HEK293 (cell line): ENCODE measurements around the gene TPI1.

Source experiments
- KLF17 ChIP-seq: fragments of 450-650 bp; formaldehyde crosslinking; IDR thresholded peaks from 2 replicates; pipeline ENCODE4 v1.5.1; 2016; ENCODE audit warnings: missing biosample characterization, missing genetic modification characterization
- OVOL3 ChIP-seq: fragments of 450-650 bp; formaldehyde crosslinking; IDR thresholded peaks from 2 replicates; pipeline ENCODE4 v1.5.1; 2016; ENCODE audit warnings: missing biosample characterization, missing genetic modification characterization
- PBX3 ChIP-seq: sonication (generic); formaldehyde crosslinking; IDR thresholded peaks from 2 replicates; pipeline ENCODE4 v1.8.1; 2022; ENCODE audit warnings: mild to moderate bottlenecking, moderate library complexity, missing genetic modification reagents
- PRDM10 ChIP-seq: fragments of 450-650 bp; formaldehyde crosslinking; IDR thresholded peaks from 2 replicates; pipeline ENCODE4 v1.5.1; 2016; ENCODE audit warnings: missing biosample characterization, missing genetic modification characterization
- REST ChIP-seq: fragments of 450-650 bp; formaldehyde crosslinking; IDR thresholded peaks from 2 replicates; pipeline ENCODE4 v1.5.1; 2016; ENCODE audit warnings: missing biosample characterization, missing genetic modification characterization
- SCRT1 ChIP-seq: fragments of 450-650 bp; formaldehyde crosslinking; IDR thresholded peaks from 2 replicates; pipeline ENCODE4 v1.5.1; 2016; ENCODE audit warnings: missing biosample characterization, missing genetic modification characterization, borderline replicate concordance
- ZBTB11 ChIP-seq: fragments of 450-650 bp; formaldehyde crosslinking; conservative IDR thresholded peaks from 2 replicates; pipeline ENCODE4 v1.5.1; 2016; ENCODE audit warnings: low read depth, missing biosample characterization, missing genetic modification characterization
- ZFHX2 ChIP-seq: fragments of 450-650 bp; formaldehyde crosslinking; conservative IDR thresholded peaks from 2 replicates; pipeline ENCODE4 v1.5.1; 2016; ENCODE audit warnings: missing biosample characterization, missing genetic modification characterization
- ZFP41 ChIP-seq: fragments of 450-650 bp; formaldehyde crosslinking; IDR thresholded peaks from 2 replicates; pipeline ENCODE4 v1.5.1; 2016; ENCODE audit warnings: missing biosample characterization, missing genetic modification characterization, borderline replicate concordance
- ZNF155 ChIP-seq: fragments of 450-650 bp; formaldehyde crosslinking; IDR thresholded peaks from 2 replicates; pipeline ENCODE4 v1.5.1; 2016; ENCODE audit warnings: missing biosample characterization, missing genetic modification characterization
- ZNF214 ChIP-seq: fragments of 450-650 bp; formaldehyde crosslinking; IDR thresholded peaks from 2 replicates; pipeline ENCODE4 v1.5.1; 2017; ENCODE audit warnings: missing biosample characterization, mild to moderate bottlenecking, missing genetic modification characterization, borderline replicate concordance
- ZNF341 ChIP-seq: fragments of 450-650 bp; formaldehyde crosslinking; IDR thresholded peaks from 2 replicates; pipeline ENCODE4; 2016; ENCODE audit warnings: low read depth, missing biosample characterization, missing genetic modification characterization
- ZNF423 ChIP-seq: fragments of 450-650 bp; formaldehyde crosslinking; IDR thresholded peaks from 2 replicates; pipeline ENCODE4 v1.5.1; 2016; ENCODE audit warnings: missing biosample characterization, missing genetic modification characterization
- ZNF426 ChIP-seq: fragments of 450-650 bp; formaldehyde crosslinking; IDR thresholded peaks from 2 replicates; pipeline ENCODE4 v1.5.1; 2017; ENCODE audit warnings: missing biosample characterization, missing genetic modification characterization, mild to moderate bottlenecking, inconsistent platforms, moderate library complexity
- ZNF529 ChIP-seq: fragments of 450-650 bp; formaldehyde crosslinking; IDR thresholded peaks from 2 replicates; pipeline ENCODE4 v1.5.1; 2017; ENCODE audit warnings: missing genetic modification characterization, missing biosample characterization; ENCODE audit not compliant: insufficient replicate concordance
- ZNF560 ChIP-seq: fragments of 450-650 bp; formaldehyde crosslinking; IDR thresholded peaks from 2 replicates; pipeline ENCODE4 v1.5.1; 2017; ENCODE audit warnings: missing biosample characterization, missing genetic modification characterization, borderline replicate concordance
- ZNF623 ChIP-seq: fragments of 450-650 bp; formaldehyde crosslinking; IDR thresholded peaks from 2 replicates; pipeline ENCODE4 v1.5.1; 2016; ENCODE audit warnings: missing biosample characterization, missing genetic modification characterization
- ZNF747 ChIP-seq: fragments of 450-650 bp; formaldehyde crosslinking; IDR thresholded peaks from 2 replicates; pipeline ENCODE4 v1.5.1; 2016; ENCODE audit warnings: missing biosample characterization, missing genetic modification characterization
- ZNF777 ChIP-seq: fragments of 450-650 bp; formaldehyde crosslinking; IDR thresholded peaks from 2 replicates; pipeline ENCODE4 v1.5.1; 2017; ENCODE audit warnings: missing biosample characterization, missing genetic modification characterization, borderline replicate concordance
- TF ChIP-seq, protein P1 (sequence below): fragments of 450-650 bp; formaldehyde crosslinking; IDR thresholded peaks from 2 replicates; pipeline ENCODE4; 2016; ENCODE audit warnings: missing biosample characterization, missing genetic modification characterization
- TF ChIP-seq, protein P2 (sequence below): fragments of 450-650 bp; formaldehyde crosslinking; IDR thresholded peaks from 2 replicates; pipeline ENCODE4 v1.5.1; 2016; ENCODE audit warnings: missing biosample characterization, missing genetic modification characterization

TPI1 gene

DNA sequence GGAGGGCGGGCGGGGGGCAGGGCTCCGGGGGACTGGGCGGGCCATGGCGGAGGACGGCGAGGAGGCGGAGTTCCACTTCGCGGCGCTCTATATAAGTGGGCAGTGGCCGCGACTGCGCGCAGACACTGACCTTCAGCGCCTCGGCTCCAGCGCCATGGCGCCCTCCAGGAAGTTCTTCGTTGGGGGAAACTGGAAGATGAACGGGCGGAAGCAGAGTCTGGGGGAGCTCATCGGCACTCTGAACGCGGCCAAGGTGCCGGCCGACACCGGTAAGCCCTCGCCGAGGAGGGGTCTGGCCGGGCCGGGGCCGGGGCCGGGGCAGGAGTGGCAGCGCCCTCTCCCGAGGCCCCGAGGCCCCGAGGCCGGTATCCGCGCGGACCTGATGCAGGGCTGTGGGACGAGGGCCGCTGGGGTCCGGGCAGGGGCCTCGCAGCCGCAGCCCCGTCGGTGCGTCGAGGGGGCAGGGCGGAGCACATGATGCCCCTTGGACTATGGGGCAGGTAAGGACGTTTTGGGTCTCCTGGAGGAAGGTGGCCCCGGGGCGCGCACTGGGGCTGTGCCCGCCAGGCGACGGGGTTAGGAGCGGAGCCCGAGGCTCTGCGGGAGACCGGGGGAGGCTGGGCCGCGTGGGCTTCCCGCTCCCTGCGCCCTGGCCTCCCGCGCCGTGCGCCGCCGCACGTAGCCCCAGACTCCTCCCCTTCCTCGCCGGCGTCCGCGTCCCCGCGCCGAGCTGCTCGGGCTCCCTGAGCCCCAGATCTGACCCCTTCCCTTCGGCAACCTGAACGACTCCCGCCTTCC is at the start of gene TPI1 (continued):
- TF ChIP-seq ZBTB11 (peak; percentile 66), ZFHX2 (tag by site-specific recombination) (peak; percentile 92), ZNF529 (tag by site-specific recombination) (no peak), PBX3 (CRISPR knock-in tag) (no peak), ZNF426 (tag by site-specific recombination) (no peak), ZFP41 (tag by site-specific recombination) (no peak), PRDM10 (no peak), OVOL3 (tag by site-specific recombination) (no peak), ZNF747 (tag by site-specific recombination) (no peak), REST (tag by site-specific recombination) (no peak), ZNF214 (tag by site-specific recombination) (no peak), SCRT1 (tag by site-specific recombination) (no peak), ZNF777 (tag by site-specific recombination) (no peak), ZNF341 (tag by site-specific recombination) (no peak), ZNF155 (tag by site-specific recombination) (no peak), ZNF423 (tag by site-specific recombination) (0 out of 2 replicates have a peak, but pooled peaks have one; percentile 27), ZNF623 (tag by site-specific recombination) (no peak), ZNF560 (tag by site-specific recombination) (no peak), KLF17 (0 out of 2 replicates have a peak, but pooled peaks have one; percentile 50)
- TF ChIP-seq, protein P1, sequence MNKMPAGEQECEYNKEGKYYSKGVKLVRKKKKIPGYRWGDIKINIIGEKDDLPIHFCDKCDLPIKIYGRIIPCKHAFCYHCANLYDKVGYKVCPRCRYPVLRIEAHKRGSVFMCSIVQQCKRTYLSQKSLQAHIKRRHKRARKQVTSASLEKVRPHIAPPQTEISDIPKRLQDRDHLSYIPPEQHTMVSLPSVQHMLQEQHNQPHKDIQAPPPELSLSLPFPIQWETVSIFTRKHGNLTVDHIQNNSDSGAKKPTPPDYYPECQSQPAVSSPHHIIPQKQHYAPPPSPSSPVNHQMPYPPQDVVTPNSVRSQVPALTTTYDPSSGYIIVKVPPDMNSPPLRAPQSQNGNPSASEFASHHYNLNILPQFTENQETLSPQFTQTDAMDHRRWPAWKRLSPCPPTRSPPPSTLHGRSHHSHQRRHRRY (tag by site-specific recombination): no peak
- TF ChIP-seq, protein P2, sequence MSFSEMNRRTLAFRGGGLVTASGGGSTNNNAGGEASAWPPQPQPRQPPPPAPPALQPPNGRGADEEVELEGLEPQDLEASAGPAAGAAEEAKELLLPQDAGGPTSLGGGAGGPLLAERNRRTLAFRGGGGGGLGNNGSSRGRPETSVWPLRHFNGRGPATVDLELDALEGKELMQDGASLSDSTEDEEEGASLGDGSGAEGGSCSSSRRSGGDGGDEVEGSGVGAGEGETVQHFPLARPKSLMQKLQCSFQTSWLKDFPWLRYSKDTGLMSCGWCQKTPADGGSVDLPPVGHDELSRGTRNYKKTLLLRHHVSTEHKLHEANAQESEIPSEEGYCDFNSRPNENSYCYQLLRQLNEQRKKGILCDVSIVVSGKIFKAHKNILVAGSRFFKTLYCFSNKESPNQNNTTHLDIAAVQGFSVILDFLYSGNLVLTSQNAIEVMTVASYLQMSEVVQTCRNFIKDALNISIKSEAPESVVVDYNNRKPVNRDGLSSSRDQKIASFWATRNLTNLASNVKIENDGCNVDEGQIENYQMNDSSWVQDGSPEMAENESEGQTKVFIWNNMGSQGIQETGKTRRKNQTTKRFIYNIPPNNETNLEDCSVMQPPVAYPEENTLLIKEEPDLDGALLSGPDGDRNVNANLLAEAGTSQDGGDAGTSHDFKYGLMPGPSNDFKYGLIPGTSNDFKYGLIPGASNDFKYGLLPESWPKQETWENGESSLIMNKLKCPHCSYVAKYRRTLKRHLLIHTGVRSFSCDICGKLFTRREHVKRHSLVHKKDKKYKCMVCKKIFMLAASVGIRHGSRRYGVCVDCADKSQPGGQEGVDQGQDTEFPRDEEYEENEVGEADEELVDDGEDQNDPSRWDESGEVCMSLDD (tag by site-specific recombination): no peak
